Fibroblast of skin of scalp (primary cell): Measurements from ENCODE around the gene RPL13.

ENCODE experiments used
- DNase-seq: peaks from one replicate; pipeline ENCODE4 v3.0.0-alpha.2; 2013

RPL13 gene

DNA sequence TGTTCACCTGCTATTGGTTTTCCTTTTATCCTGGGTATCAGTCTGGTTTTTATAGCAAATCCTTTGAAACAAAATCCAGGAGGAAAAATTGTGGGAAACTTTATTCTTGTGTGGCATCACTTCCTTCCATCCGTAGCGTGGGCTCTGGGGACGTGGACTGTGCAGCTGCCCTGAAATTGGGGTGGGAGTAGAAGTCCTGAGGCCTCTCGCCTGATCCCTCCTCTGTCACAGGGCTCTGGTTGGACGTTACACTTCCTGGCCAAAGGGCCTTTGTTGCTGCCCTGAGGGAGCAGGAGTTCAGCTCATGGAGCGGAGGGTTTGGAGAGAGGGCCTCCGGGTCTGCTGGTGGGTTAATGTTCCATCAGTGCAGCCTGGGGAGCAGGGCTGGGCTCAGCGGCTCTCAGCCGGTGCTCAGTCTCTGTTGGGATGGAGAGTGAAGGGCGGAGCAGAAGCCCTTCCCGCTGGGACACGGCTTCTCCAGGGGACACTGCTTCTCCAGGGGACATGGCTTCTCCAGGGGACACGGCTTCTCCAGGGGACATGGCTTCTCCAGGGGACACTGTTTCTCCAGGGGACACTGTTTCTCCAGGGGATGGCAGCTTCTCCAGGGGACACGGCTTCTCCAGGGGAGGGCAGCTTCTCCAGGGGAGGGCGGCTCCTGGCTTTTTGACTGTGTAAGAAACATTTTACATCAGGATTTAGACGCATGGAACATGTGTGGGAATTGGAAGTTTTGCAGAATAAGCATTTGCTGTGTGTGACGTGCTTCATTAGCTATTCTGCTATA, 15.2 kb upstream of the RPL13 start:
- no peak for DNase-seq

- no peak for DNase-seq
Measured at GRCh38 chr16:89545831-89546574, 14.5 kb upstream of the RPL13 start.

DNA sequence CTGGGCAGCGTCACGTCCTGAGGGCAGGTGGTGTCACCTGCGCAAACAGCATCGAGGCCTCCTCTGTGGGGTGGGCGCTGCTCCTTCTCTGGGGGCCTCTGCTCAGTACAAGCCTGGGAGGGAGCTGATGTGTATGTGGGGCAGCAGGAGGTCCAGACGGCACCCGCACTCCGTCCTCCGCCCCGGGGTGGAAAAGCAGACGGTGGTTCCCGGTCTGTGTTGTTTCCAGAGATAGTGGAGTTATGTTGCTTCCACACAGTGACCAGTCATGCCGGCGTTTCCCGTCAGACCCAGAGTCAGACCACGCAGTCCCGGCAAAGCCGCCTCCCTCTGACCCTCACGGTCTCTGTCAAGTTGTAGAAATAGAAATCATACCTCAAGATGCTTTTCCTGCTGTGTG, 13.7 kb upstream of the RPL13 start:
- DNase-seq = no peak

DNA sequence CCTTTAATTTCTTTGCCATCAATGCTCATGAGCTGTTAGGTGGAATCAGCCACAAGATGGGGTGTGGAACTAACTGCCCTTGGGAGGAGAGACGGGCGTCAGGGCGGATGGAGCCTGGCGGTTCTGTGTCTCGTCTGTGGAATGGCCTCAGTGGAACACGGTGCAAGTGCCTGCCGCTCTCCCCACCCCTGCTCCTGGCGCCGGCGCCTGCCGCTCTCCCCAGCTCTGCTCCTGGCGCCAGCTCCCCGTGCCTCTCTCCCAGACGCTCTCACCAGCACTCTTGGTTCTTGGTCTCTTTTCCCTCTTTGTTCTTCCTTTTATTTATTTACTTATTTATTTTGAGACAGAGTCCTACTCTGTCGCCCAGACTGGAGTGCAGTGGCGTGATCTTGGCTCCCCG, 13.2 kb upstream of the RPL13 start:
- DNase-seq = no peak

DNA sequence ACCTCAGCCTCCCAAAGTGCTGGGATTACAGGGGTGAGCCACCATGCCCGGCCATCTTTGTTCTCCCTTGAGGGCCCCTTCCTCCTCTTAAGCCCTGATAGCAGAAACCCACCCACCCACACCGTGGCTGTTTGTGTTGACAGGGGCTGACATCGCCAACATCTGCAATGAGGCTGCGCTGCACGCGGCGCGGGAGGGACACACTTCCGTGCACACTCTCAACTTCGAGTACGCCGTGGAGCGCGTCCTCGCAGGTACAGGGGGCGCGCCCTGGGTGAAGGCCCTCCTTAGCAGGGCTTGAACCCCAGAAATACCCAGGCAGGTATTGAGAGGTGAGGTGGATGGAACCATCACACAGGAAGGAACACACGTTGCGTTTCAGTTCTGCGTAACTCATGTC, 12.6 kb upstream of the RPL13 start:
- DNase-seq = no peak

- DNase-seq = no peak
Measured at GRCh38 chr16:89548344-89549006, 12.0 kb upstream of the RPL13 start.

- no peak for DNase-seq
Measured at GRCh38 chr16:89549007-89549700, 11.3 kb upstream of the RPL13 start.

- no peak for DNase-seq
Measured at GRCh38 chr16:89550421-89551007, 10.0 kb upstream of the RPL13 start.

DNA sequence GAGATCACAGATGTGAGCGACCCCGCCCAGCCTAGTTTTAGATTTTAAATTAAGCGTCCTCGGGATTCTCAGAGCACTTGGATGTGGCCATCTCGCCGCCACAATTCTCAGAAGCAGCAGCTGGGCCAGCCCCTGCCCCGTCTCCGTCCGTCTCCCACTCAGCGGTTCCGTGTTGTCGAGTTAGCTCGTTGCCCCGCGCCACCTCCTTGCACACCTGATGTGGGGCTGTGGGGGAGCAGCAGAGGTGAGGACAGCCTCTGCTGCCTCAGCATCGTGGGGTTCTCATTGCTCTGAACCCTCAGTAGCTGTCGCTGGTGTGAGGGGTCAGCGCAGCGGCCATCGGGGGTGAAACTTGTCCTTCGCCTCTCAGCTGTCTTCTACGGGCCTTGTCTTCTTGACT, 8.2 kb upstream of the RPL13 start:
- no peak for DNase-seq

DNA sequence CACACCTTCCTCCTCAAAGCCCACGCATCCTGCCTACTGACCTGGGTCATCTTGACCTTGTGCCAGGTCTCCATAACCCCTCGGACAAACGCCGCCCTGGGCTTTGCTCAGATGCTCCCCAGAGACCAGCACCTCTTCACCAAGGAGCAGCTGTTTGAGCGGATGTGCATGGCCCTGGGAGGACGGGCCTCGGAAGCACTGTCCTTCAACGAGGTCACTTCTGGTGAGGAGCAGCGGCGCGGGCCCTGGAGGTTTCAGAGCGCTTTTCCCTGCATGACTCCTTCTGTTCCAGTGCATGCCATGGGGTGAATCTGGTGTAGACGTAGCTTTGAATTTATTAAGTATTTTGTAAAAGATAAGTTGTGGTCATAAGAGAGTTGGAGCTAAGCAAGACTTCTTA, 7.6 kb upstream of the RPL13 start:
- DNase-seq = no peak

DNA sequence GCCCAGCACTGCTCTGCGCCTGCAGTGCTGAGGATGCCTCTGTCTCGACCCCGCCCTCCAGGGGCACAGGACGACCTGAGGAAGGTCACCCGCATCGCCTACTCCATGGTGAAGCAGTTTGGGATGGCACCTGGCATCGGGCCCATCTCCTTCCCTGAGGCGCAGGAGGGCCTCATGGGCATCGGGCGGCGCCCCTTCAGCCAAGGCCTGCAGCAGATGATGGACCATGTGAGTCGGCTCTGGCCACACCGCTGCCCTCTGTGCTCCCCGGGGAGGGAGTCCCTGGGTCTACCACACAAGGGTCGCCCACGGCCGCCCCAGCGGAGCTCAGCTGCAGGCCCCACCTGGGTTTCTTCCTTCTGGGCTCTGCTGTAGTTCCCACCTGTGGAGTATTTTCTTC, 6.7 kb upstream of the RPL13 start:
- no peak for DNase-seq

DNA sequence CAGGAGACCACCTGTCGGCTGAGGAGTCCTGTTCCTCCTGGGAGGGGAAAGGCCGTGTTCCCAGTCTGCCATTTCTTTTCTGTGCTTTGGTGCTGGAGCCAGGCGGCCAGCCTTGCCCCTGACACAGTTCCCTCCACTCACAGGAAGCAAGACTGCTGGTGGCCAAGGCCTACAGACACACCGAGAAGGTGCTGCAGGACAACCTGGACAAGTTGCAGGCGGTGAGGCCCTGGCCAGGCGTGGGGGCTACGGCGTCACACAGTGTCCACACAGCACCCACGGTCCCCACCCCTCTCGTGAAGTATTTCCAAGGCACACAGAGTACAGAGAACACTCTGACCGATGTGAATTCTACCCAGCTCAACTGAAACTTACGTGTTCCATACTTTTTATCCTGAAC, 6.1 kb upstream of the RPL13 start:
- no peak for DNase-seq

- no peak for DNase-seq
Measured at GRCh38 chr16:89555265-89555664, 5.2 kb upstream of the RPL13 start.

DNA sequence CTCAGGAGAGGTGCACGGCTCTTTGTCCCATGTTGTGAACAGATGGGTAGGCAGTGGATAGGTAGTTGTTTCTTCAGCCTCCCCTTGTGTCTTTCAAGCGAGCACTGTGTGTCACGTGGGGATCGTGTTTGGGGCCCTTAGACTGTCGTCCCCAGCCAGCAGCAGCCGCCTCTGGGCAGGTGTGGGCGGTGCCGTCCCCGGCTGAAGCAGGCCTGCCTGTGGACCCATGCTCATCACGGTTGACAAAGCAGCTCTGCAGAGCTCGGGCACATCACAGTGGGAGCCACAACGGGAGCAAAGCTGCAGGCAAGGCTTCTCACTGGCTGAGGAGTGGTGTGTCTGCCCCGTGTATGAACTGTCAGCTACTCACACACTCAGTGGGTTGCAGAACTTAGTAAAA, 4.7 kb upstream of the RPL13 start:
- no peak for DNase-seq

DNA sequence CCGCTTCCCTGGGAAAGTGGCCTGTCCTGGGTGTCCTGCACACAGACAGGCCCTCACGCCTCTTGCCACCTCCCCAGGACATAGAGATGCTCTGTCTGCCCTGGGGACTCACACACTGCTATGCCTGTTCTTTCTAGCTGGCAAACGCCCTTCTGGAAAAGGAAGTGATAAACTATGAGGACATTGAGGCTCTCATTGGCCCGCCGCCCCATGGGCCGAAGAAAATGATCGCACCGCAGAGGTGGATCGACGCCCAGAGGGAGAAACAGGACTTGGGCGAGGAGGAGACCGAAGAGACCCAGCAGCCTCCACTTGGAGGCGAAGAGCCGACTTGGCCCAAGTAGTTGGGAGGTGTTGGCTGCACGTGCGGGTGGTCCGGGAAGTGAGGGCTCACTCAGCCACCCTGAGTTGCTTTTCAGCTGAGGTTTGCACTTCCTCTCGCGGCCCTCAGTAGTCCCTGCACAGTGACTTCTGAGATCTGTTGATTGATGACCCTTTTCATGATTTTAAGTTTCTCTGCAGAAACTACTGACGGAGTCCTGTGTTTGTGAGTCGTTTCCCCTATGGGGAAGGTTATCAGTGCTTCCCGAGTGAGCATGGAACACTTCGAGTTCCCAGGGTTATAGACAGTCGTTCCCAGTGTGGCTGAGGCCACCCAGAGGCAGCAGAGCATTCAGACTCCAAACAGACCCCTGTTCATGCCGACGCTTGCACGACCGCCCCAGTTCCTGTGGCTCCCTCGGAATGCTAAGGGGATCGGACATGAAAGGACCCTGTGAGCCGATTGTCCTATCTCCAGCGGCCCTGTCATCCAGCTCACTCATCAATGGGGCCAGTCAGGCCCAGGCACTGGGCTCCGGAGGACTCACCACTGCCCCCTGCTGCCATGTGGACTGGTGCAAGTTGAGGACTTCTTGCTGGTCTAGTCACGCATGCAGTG, 3.5 kb upstream of the RPL13 start:
- DNase-seq = peak; percentile 67

GRCh38 chr16:89557690-89558490, 2.6 kb upstream of the RPL13 start:
- no peak for DNase-seq

GRCh38 chr16:89561142-89561883, 831 bp downstream of the RPL13 start:
- no peak for DNase-seq

GRCh38 chr16:89561884-89562599, 1.6 kb downstream of the RPL13 start:
- no peak for DNase-seq

- DNase-seq = no peak
Measured at GRCh38 chr16:89562939-89563338, 2.5 kb downstream of the RPL13 start.
